Neural progenitor cell (in vitro differentiated cells): ENCODE data around the gene CD4. TPM values are rescaled to one million over a fixed set of nuclear protein-coding genes. Genes with fewer than 3 reads are reported as not detected.
A peak's percentile ranks its signal among the peaks of the same experiment; 100 is the strongest.

Experiments used
- DNase-seq: peaks from one replicate; pipeline ENCODE4 v3.0.0-alpha.2; 2016; ENCODE audit warnings: low spot score
- H2AFZ ChIP-seq: fragments of 200-600 bp; sonication (generic); replicated peaks from 2 replicates; pipeline ENCODE4 v1.6.1; 2016; ENCODE audit warnings: antibody characterized with exemption
- H3F3A ChIP-seq: fragments of 200-600 bp; sonication (generic); 2 replicates; pipeline ENCODE4 v1.6.1; 2016; ENCODE audit warnings: antibody characterized with exemption, low read depth
- H3K27ac ChIP-seq: fragments of 200-600 bp; sonication (generic); 2 replicates; pipeline ENCODE4 v1.5.1; 2016; ENCODE audit warnings: mild to moderate bottlenecking
- H3K27me3 ChIP-seq: fragments of 200-600 bp; sonication (generic); 2 replicates; pipeline ENCODE4 v1.6.1; 2016; ENCODE audit warnings: mild to moderate bottlenecking, moderate library complexity
- H3K36me3 ChIP-seq: fragments of 200-600 bp; sonication (generic); 2 replicates; pipeline ENCODE4 v1.5.1; 2016
- H3K4me1 ChIP-seq: fragments of 200-600 bp; sonication (generic); 2 replicates; pipeline ENCODE4 v1.6.1; 2016; ENCODE audit warnings: mixed run types
- H3K4me2 ChIP-seq: fragments of 200-600 bp; sonication (generic); 2 replicates; pipeline ENCODE4 v1.6.1; 2016
- H3K4me3 ChIP-seq: fragments of 200-600 bp; sonication (generic); 2 replicates; pipeline ENCODE4 v1.5.1; 2016
- H3K79me2 ChIP-seq: fragments of 200-600 bp; sonication (generic); 2 replicates; pipeline ENCODE4 v1.6.1; 2016; ENCODE audit warnings: low read depth
- H3K9ac ChIP-seq: fragments of 200-600 bp; sonication (generic); 2 replicates; pipeline ENCODE4 v1.6.1; 2016
- H3K9me3 ChIP-seq: fragments of 200-600 bp; sonication (generic); 2 replicates; pipeline ENCODE4 v1.5.1; 2016; ENCODE audit warnings: low read depth
- H4K20me1 ChIP-seq: fragments of 200-600 bp; sonication (generic); 2 replicates; pipeline ENCODE4 v1.6.1; 2016; ENCODE audit warnings: low read depth
- H3K27ac Mint-ChIP-seq: 3 replicates; pipeline ENCODE4 v1.8.0; 2021; ENCODE audit warnings: mixed read lengths
- H3K27me3 Mint-ChIP-seq: 2 replicates; pipeline ENCODE4 v1.8.0; 2022; ENCODE audit warnings: low read depth, mild to moderate bottlenecking, inconsistent platforms, moderate library complexity, mixed read lengths; ENCODE audit not compliant: insufficient read depth
- H3K36me3 Mint-ChIP-seq: 3 replicates; pipeline ENCODE4 v1.8.0; 2021; ENCODE audit warnings: mixed read lengths
- H3K4me1 Mint-ChIP-seq: 3 replicates; pipeline ENCODE4 v1.8.0; 2021; ENCODE audit warnings: mixed read lengths
- H3K4me3 Mint-ChIP-seq: 3 replicates; pipeline ENCODE4 v1.8.0; 2021; ENCODE audit warnings: mild to moderate bottlenecking, moderate library complexity, mixed read lengths
- H3K9me3 Mint-ChIP-seq: 3 replicates; pipeline ENCODE4 v1.8.0; 2020; ENCODE audit warnings: mixed read lengths
- CTCF ChIP-seq: fragments of 200-600 bp; sonication (generic); IDR thresholded peaks from 2 replicates; pipeline ENCODE4 v1.5.1; 2017; ENCODE audit warnings: antibody characterized with exemption, mild to moderate bottlenecking
- EZH2 ChIP-seq: fragments of 200-600 bp; sonication (generic); IDR thresholded peaks from 2 replicates; pipeline ENCODE4 v1.6.1; 2017; ENCODE audit warnings: antibody characterized with exemption, mild to moderate bottlenecking, moderate library complexity
- EZH2phosphoT487 ChIP-seq: fragments of 200-600 bp; sonication (generic); IDR thresholded peaks from 2 replicates; pipeline ENCODE4 v1.6.1; 2017; ENCODE audit warnings: antibody characterized with exemption
- total RNA-seq: library from RNA; depleted of rRNA; stranded (reverse); fragments of >200 nt; gene quantifications from 2 replicates; pipeline ENCODE4 v1.2.3, GENCODE V29; 2015; ENCODE audit warnings: low replicate concordance

The CD4 gene
- total RNA-seq, 1 donor from 2014 or later: 2.5 TPM

- H3K27ac Mint-ChIP-seq: peak overlapping the region; percentile 68
- H3K9me3 Mint-ChIP-seq: no peaks in the 10 kb centered on the region
- no peaks in the 10 kb centered on the region for H3K36me3 ChIP-seq
- H3K4me3 Mint-ChIP-seq: peak overlapping the region; percentile 93
- peak overlapping the region; percentile 88 for H3K4me2 ChIP-seq
- no peak overlapping the region for H2AFZ ChIP-seq
- no peak overlapping the region for H3K27ac ChIP-seq
- H3K9me3 ChIP-seq: no peaks in the 10 kb centered on the region
- peak overlapping the region; percentile 16 for H3K9ac ChIP-seq
- H3K27me3 ChIP-seq: no peaks in the 10 kb centered on the region
- no peak for DNase-seq
- H3K4me1 Mint-ChIP-seq: peaks cover 47% of the 10 kb centered on the region
- peaks cover 19% of the 10 kb centered on the region for H3K4me1 ChIP-seq
- H3K36me3 Mint-ChIP-seq: peaks cover 34% of the 10 kb centered on the region
- H4K20me1 ChIP-seq: peaks cover 32% of the 10 kb centered on the region
- peaks cover 47% of the 10 kb centered on the region for H3F3A ChIP-seq
- peaks cover 5% of the 10 kb centered on the region for H3K27me3 Mint-ChIP-seq
- peak overlapping the region; percentile 73 for H3K4me3 ChIP-seq
- peaks cover 49% of the 10 kb centered on the region for H3K79me2 ChIP-seq
- TF ChIP-seq EZH2 (no peak), CTCF (no peak), EZH2phosphoT487 (no peak)
Observed at GRCh38 chr12:6849976-6850560, 60.7 kb downstream of the CD4 start.

GRCh38 chr12:6850796-6851152, 61.4 kb downstream of the CD4 start:
- Mint-ChIP-seq H3K36me3 (peaks cover 33% of the 10 kb centered on the region), H3K9me3 (no peaks in the 10 kb centered on the region), H3K4me1 (peaks cover 47% of the 10 kb centered on the region), H3K27me3 (peaks cover 5% of the 10 kb centered on the region), H3K27ac (peak overlapping the region; percentile 97), H3K4me3 (peak overlapping the region; percentile 93)
- Histone ChIP-seq H3K27ac (no peak overlapping the region), H3K4me2 (peak overlapping the region; percentile 88), H3K4me3 (peak overlapping the region; percentile 73), H2AFZ (no peak overlapping the region), H3K36me3 (no peaks in the 10 kb centered on the region), H3K79me2 (peaks cover 54% of the 10 kb centered on the region), H4K20me1 (peaks cover 32% of the 10 kb centered on the region), H3K9ac (peak overlapping the region; percentile 16), H3F3A (peaks cover 47% of the 10 kb centered on the region), H3K27me3 (no peaks in the 10 kb centered on the region), H3K9me3 (no peaks in the 10 kb centered on the region), H3K4me1 (peaks cover 19% of the 10 kb centered on the region)
- TF ChIP-seq CTCF: no peak
- no peak for TF ChIP-seq EZH2phosphoT487
- TF ChIP-seq EZH2: no peak
- DNase-seq: no peak

- Histone ChIP-seq H3K36me3 (no peaks in the 10 kb centered on the region), H3K4me3 (peak within 1 kb of the TSS; percentile 73), H3K4me1 (peaks cover 19% of the 10 kb centered on the region), H3K4me2 (peak within 1 kb of the TSS; percentile 88), H3K79me2 (peaks cover 54% of the 10 kb centered on the region), H2AFZ (peak within 1 kb of the TSS; percentile 90), H3K27ac (peak within 1 kb of the TSS; percentile 26), H3K27me3 (no peaks in the 10 kb centered on the region), H3K9ac (peak within 1 kb of the TSS; percentile 16), H3F3A (peaks cover 42% of the 10 kb centered on the region), H4K20me1 (peaks cover 32% of the 10 kb centered on the region), H3K9me3 (no peaks in the 10 kb centered on the region)
- no peak for TF ChIP-seq EZH2phosphoT487
- no peak for TF ChIP-seq CTCF
- TF ChIP-seq EZH2: no peak
- Mint-ChIP-seq H3K36me3 (peaks cover 32% of the 10 kb centered on the region), H3K4me3 (peak within 1 kb of the TSS; percentile 93), H3K27ac (peak within 1 kb of the TSS; percentile 97), H3K27me3 (peaks cover 5% of the 10 kb centered on the region), H3K9me3 (no peaks in the 10 kb centered on the region), H3K4me1 (peaks cover 46% of the 10 kb centered on the region)
- DNase-seq: peak; percentile 99
Observed at GRCh38 chr12:6851153-6851920, 62.0 kb downstream of the CD4 start, which contains the start of gene CDCA3. Gene CDCA3, minus strand, starts transcription at chr12:6851286. Its CDS starts 334 bp downstream, at chr12:6850952.
